GM21723 (cell line): ENCODE measurements around the gene ZFHX3.
A peak's percentile ranks its signal among the peaks of the same experiment; 100 is the strongest.
"Not testable (repeated sequence)": the region's sequence is repeated elsewhere in the genome, so short reads cannot be mapped to it uniquely, and the experiment has no call there.

Experiments
- ATAC-seq: cut with Tn5 transposase; IDR thresholded peaks from one replicate; pipeline ENCODE4 v1.9.1; 2021; ENCODE audit warnings: mild to moderate bottlenecking, moderate library complexity; ENCODE audit not compliant: unreplicated experiment

ZFHX3 gene

DNA sequence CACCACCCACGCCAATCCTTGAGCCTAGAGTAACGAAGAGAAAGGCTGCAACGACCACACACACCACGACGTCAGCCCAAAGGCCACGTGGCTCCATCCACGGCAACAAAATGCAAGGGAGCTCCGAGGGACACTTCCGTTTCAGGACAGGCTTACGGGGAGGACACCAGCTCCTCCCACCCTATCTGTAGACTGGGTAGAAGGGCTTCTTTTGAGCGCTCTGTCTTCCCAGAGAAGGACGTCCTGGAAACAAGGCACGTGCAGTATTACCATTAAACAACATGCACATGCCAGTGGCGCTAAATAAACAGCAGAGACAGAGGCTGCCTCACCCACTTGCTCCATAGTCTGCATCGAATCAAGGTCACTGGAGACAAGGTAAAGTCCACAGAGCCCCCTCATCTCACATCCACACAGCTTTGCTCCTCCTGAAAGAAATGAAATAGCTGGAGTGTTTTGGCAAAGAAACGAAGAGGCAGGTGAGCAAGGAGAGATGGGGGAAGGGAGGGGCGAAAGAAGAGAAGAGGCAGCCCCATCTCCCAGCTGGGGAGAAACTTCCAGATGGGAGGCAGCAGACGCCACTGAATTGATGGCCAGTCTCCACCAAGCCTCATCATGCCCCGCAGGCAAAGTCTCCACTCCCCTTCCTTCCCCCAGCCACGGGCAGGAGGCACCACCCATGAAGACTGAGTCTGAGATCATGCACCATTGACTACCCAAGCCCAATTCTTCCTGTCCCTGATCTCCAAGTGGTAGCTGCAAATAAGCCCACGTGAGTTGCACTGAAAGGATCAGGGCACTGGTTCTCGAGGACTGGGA lies 24.0 kb downstream of the ZFHX3 start:
- ATAC-seq, result no peak

DNA sequence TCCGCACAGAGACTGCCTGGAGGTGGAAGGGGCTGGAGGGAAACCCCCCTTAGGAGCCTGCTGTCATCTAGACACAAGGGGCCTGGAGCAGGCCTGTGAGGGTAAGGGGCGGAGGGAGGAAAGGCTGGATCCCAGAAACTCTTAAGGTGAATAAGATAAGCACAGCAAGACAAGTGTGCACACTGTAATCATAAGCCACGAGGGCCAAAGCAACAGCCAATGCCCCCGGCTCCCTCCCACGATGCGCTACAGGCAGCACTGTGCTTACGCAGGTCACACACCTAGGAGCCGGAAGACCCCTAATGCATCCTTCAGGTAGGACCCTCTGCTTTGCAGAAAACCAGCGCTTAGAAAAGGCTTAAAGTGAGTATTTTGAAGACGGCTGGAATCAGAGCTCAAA lies 24.6 kb downstream of the ZFHX3 start:
- no peak for ATAC-seq

DNA sequence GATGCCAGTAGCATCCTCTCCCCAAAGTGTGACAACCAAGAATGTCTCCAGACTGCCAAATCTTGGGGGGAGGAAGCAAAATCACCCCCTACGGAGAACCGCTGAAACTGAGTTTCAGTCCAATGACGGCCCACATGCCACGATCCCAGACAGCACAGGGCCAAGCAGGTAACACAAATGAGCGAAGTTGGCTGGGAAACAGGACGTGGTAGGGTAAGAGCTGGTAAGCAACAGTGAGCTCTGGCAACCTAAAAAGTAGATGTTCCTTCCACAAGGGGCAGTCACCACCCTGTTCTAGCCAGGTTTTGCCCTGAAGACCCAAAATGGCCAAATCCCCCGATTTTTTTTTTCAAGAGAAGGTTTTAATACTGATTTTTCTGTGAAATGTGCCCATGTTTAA lies 25.4 kb downstream of the ZFHX3 start:
- ATAC-seq, result no peak

DNA sequence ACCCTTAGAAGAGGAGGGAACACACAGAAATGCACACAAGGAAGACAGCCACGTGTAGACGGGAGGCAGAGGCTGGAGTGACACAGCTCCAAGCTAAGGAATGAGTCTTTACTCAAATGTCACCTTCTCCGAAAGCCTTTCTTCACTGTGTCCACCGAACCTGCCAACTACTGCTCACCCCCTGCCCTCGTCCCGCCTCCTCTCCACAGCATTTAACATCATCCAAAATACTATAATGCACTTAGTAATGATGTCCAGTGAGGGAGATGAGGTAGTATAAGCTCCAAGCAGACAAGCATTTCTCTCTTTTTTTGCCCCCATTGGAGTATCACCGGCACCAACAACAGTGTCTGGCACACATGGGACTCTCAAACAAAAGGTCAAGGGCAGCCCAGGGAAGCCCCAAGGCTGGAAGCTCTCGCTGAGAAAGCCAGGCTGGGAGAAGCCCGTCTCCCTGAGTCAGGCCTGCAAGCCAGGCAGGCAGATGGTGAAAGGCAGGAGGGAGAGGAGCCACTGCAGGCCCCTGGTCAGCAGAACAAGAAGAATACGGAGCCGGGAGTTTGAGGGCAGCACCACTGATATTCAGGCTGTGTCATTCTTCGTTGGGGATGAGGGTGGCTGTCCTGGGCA lies 25.9 kb downstream of the ZFHX3 start:
- no peak for ATAC-seq

DNA sequence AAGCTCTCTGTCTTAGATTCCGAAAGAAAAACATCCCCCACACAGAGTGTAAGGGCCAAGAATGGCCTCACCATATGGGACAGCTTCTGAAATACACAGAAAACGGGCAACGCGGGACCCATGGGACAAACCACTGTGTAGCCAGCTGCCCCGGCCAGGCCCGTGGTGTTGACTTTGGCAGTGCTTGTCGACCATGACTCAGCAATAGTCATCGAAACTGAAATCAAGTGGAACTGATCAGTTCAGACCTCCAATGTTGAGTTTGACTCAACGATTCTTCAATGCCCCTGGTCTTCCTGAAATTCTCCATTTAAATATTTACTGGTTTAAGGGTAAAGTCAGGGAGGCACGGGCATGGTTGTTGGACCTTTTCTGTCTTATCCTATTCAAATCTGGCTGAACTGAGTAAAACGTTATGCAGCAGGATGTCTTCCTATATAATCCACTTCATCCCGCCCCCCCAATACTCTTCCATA lies 27.5 kb downstream of the ZFHX3 start:
- no peak for ATAC-seq

DNA sequence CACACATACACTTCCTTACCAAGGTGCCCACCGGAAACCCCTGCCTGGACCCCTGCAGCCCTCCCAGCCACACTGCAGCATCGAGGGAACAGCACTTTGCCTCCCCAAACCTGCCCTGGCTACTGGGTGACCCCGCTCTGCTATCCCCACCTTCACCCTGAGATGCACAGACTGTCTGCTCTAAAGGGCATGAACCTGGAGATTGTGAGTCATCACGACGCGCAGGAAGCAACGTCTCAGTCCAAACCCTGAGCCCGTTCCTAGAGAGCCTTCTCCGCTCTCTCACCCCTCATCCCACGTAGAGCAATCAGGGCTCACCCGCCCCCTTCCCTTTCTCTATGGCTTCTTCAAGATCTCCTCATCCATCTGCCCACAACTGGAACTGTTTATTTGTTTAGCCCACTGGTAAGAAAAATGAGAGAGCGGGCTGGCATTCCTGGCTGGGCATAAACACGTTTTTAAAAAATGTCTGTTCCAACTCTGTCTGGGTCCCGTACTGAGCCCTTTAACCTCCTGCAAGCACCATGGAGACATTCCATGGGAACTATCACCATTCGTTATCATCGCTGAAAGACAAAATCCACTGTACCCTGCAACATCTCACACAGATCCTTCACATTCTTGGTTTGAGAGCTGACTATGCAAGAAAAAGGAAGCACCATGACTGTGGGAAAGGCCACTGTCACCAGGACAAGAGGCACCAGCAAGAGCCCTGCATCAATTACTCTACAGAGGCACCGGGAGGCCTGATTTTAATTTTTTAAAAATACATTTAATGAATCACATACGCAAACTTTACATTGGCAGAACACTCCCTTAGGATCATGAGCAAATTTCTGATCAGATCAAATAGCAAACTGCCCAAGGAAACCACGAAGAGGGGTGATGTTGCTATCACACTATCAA lies 28.2 kb downstream of the ZFHX3 start:
- ATAC-seq, result no peak

DNA sequence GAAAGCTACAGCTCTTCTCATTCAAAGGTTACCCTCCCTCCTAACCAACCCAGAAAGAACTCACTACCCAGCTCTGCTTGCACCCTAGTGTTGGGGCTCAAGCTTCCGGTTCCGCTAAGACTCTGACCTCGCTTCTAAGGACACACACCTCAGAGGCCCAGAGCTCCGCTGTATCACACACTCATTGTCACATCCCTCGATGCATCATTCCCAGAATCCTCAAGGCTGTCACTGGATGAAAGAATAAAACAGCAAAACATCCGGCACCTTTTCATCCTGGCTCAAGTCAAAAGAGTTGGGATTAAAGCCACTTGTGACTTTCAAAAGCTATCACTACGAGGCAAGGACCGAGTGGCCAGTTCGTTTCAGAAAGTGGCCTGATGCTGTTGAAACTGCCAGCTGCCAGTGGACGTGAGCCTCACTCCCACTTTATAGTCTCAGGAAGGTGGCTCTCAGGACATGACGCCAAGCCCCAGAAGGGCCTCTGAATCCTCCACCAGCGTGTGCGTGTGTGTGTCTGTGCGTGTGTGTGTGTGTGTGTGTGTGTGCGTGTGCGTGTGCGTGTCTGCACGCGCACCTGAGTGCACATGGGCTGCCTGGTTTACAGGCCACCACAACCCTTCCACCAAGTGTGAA lies 29.0 kb downstream of the ZFHX3 start:
- ATAC-seq, result no peak

DNA sequence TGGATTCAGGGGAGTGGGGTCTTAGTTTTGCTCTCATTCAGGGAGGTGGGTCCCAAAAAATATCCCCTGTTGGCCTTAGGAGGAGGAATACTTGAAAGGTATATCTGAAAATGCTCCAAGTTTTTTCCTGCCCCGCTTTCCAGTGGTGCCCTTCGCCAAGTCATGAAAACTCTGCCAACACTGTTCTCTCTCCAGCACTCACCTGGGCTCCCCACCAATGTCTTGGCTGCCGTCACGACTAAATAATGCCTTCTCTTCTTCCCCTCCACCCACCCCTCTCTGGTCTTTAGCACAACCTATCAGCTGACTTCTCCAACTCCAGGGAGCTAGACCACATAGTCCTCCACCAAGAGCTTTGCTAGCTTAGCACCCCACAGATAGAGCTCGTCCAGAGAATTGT lies 30.6 kb downstream of the ZFHX3 start:
- ATAC-seq, result no peak

DNA sequence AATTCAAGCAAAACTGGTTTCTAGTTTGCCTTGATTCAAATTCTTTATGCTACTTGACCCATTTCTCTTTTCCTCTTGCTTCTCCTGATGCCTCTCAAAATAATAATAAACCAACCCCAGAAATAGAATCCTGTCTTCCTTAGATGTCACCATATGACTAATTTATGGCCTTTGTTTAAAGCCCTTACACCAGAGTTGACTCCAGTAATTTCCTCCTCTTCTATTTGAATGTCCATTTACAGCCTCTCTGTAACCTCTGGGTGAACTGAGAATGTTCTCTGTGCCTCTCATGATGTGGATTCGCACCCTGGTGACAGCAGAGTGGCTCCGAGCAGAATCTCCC lies 31.5 kb downstream of the ZFHX3 start:
- no peak for ATAC-seq

DNA sequence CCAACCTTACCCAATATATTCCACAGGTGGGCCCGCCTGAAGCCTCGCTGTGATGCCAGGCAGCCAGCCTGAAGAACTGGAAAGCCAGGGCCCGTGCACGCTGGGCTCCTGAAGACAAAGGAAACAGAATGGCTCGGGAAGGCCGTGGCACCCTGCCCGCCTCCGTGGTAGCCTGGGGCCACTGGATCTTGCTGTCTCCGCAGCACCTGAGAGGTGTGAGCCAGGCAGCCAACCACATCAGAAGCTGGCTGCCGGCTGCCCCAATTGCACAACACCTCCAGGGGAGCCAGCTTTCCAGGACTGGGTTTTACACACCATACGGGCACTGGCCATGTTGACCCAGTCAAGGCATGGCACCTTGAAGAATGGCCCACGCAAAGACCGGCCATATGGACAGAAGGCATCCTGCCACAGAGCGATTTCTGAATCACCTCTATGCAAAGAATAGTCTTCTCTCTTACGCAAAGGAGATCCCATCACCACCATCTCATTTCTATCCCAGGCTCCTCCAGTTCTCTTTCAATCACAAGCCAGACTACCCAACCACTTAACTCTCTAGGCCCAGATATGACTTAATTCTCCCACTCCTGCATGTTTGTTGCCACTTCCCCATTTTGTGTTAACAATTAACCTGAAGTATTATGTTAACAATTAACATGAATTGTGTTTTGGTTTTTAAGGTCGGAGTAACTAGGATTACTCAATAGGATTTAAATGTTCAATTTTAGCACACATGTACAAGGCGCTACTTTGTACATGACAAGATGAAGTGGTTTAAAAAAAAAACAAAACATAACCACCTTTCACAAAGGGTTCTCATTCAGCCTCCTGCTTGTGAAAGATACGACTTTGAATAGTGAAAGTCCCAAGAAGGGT lies 32.1 kb downstream of the ZFHX3 start:
- ATAC-seq, result peak; percentile 75

DNA sequence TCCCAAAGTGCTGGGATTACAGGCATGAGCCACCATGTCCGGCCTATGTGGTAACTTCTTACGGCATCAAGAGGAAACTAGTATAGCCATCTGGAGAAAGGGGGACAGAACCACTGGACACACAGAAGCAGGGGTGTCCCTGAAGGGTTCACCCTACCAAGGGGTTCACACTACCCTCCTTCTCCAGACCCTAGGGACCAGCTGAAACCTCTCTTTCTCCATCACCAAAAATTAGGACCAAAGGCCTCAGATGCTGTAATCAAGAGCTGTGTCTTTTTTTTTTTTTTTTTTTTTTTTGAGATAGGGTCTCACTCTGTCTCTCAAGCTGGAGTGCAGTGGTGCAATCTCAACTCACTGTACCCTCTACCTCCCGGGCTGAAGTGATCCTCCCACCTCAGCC lies 33.2 kb downstream of the ZFHX3 start:
- ATAC-seq, result no peak

DNA sequence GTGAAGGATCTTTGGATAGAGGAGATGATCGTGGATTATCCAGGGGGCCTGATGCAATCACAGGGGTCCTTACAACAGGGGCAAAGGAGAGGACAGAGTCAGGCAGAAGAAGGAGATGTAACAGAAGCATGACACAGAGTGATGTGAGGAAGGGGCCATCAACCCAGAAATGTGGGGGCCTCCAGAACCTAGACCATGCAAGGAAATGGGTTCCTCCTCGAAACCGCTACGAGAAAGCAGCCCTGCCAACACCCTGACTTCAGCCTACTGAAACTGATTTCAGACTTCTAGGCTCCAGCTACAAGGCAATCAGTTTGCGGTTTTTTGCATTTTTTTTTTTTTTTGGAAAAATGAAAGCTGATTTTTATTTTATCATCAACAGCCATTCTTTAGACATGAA lies 34.0 kb downstream of the ZFHX3 start:
- no peak for ATAC-seq

DNA sequence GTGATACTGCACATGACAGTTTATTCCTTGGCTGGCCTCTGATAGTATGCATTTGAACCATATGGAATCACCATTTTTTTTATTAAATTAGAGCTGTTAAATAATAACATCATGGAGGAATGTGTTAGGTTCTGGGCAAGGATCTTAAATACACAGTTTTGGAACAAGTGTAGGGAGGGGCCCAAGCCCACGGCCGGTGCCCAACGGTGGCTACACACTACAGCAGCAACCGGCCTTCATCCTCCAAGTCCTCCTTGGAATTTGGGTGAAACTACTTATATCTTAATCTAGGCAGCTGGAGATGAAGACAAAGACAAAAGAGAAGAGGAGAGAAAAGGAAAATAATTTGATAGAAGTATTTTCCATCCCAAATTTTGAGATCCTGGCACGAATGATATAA lies 35.6 kb downstream of the ZFHX3 start:
- no peak for ATAC-seq

DNA sequence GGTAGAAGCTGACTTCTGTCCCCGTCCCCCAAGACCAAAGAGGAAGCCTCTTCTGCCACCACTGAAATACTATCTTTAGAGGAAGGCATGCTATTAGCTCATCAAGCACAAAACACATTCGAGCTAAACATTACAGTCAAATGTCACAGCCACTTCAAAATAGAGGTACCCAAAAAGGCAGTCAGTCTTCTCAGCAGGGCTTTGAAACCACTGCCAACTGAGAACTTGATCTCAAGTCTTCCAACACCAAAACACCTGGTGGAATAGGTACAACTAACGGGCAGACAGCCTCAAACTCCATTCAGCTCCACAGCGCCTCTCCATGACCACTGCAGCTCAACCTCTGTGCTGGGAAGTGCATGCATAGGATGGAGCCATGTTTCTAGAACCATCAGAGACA lies 36.0 kb downstream of the ZFHX3 start:
- ATAC-seq, result no peak

DNA sequence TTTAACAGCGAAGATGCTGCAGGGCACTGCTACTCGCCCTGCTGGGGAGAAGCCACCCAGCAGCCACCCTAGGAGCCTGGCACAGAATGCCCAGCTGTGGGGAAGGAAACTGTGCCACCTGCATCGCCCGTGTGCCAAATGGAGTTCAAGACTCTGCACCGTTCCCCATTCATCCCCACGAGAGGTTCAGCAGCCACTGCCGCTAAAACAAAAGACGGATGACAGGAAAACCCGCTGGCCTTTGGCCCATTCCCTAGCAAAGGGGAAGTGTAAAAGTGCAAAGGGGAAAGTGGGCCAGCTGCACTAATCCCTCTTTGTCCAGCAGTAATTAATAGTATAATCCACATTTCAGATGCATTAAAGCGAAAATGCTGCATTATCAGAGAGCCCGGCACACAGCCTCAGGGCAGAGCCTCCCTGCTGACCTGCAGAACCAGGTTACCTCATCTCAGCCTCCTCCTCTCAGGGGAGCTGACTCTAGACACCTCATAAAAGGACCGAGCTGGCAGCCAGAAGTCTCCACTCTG lies 37.7 kb downstream of the ZFHX3 start:
- no peak for ATAC-seq

DNA sequence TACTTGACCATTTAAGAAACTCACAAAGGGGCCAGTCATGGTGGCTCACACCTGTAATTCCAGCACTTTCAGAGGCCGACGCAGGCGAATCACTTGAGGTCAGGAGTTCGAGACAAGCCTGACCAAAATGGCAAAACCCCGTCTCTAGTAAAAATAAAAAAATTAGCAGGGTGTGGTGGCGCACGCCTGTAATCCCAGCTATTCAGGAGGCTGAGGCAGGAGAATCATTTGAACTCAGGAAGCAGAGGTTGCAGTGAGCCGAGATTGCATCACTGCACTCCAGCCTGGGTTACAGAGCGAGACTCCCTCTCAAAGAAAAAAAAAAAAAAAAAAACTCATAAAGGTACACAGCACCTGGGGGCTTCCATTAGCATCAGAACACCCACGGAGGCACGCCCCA lies 38.2 kb downstream of the ZFHX3 start:
- not testable (repeated sequence) for ATAC-seq

DNA sequence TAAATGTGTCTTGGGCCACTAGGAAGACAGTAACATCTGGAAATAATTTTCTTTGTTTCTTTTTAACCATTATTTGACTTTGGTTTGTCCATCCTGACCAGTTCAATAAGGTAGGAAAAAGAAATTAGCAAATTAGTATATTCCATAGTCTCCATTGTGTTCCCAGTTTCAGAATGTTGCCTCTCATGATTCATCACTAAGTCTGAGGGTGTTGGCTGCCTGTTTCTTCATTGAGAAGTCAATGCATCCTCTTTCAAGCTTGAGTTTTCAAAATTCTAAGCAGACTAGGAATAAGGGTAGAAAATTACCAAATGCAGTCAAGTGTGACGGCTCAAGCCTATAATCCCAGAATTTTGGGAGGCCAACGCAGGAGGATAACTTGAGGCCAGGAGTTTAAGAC lies 41.9 kb downstream of the ZFHX3 start:
- no peak for ATAC-seq

DNA sequence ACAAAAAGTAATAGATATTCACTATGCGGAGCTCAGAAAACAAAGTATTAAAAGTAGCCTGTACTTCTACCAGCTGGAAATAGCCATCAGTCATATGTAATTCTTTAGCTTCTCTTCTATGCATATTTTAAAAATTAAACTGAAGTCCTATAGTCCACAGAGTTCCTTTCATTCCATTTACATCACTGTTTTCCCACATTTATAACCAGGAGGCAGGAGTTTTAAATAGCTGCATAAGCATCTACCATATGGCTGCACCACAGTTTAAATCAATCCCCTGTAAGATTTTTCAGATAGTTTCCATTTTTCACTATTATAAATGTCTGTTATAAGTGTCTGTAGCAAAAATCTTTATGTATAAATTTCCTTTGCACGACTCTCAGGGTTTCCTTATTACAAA lies 45.1 kb downstream of the ZFHX3 start:
- no peak for ATAC-seq

DNA sequence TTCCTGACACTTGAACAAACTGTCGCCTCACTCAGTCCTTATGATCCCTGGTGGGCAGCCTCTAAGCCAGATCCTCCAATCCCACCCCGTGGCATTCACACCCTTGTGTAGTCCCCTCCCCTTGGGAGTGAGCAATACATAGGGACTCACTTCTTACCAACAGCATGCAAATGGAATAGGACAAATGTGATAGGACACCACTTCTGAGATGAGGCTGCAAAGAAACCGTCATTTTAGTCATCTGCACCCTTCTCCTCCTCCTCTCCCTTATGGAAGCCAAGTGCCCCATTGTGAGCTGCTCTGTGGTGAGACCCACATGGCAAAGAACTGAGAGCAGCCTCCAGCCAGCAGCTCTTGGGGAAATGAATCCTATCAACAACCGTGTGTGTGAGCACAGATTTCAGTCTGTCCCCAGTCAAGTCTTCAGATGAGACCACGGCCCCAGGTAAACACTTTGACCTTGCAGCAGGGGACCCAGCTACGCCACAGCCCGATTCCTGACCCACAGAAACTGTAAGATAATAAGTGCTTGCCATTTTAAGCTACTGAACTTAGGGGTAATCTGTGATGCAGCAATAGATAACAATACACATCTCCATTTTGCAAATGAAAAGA lies 46.9 kb downstream of the ZFHX3 start:
- ATAC-seq, result no peak
